Liver (tissue), 3 donors: ENCODE data around the gene TENM3.

Source experiments
- CTCF ChIP-seq: fragments of 150-350 bp; IDR thresholded peaks from 2 replicates; pipeline ENCODE4 v1.5.1; 2017; ENCODE audit warnings: improper control_type of control experiment, low read depth, low read length; ENCODE audit not compliant: missing input control
- FOXA1 ChIP-seq: IDR thresholded peaks from 2 replicates; pipeline ENCODE4 v1.6.1; 2016; ENCODE audit warnings: antibody characterized with exemption
- RAD21 ChIP-seq, 2 donors: IDR thresholded peaks; 2 replicates each; pipeline ENCODE4 v1.6.1; 2016; ENCODE audit warnings: antibody characterized with exemption in 2 of 2, mild to moderate bottlenecking in 2 of 2
- SP1 ChIP-seq: IDR thresholded peaks from 2 replicates; pipeline ENCODE4 v1.6.1; 2018; ENCODE audit warnings: antibody characterized with exemption, mild to moderate bottlenecking
- donor health status: healthy.
- donor health status: healthy.

GRCh38 chr4:182575225-182575624, 332.0 kb downstream of the TENM3 start:
- no peak for TF ChIP-seq CTCF
- TF ChIP-seq RAD21 (IDR thresholded peaks at IDR 0.05) = no peak
- TF ChIP-seq FOXA1 = no peak
- TF ChIP-seq SP1 = no peak
